GM10248 (cell line): Measurements from ENCODE around the gene BAHD1.

ENCODE experiments used
- CTCF ChIA-PET: fragments of 300-600 bp; sonication (Branson Sonifier 250); formaldehyde crosslinking; extraction: SDS; loops from one replicate; lab custom pipeline; 2021; ENCODE audit warnings: antibody characterized with exemption; lab: Yijun Ruan, JAX
- POLR2A ChIA-PET: fragments of 350-650 bp; sonication (Branson Sonifier 250); formaldehyde crosslinking; extraction: SDS; loops from one replicate; lab custom pipeline; 2020; ENCODE audit warnings: antibody characterized with exemption; lab: Yijun Ruan, JAX
- DNase-seq: peaks from one replicate; pipeline ENCODE4 v3.0.0; 2012; ENCODE audit errors: extremely low spot score
- CTCF ChIP-seq: IDR thresholded peaks from 2 replicates; pipeline ENCODE4 v1.5.1; 2012; ENCODE audit warnings: mild to moderate bottlenecking, low read depth; ENCODE audit errors: extremely low read depth, missing control alignments, control extremely low read depth

The BAHD1 gene

DNA sequence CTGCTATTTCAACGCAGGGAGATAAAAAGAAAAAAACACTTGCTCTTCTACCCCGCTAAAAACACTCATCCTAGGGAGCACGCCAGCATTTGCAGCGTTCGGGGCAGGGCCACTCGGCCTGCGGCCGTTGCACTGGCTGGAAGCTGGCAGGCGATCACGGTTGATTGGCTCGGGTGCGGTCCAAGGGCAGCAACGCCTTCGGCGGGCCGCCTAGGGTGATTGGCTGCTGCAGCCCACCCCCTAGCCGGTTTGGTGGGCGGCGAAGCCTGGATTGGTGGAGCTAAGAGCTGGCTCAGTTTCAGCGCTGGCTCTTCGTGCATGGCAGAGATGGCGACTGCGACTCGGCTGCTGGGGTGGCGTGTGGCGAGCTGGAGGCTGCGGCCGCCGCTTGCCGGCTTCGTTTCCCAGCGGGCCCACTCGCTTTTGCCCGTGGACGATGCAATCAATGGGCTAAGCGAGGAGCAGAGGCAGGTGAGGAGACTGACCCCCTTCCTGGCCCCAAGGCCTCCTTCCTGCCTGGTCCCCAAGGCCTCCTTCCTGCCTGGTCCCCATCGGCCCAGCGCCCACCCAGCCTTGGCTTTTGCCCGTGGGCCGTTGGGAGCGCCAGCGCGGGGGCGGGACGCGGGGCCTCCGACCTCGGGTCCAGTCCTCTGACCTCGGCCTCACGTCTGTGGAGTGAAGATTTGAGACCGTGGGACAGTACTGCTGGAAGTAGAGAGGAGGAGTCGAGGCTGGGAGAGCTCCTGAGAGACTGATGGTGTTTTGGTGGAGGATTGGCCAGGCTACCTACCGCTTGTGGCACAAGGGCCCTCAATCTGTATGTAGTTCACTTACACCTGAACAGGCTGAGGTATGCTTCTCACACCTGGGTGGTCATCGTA, 35.0 kb upstream of the BAHD1 start, which contains the start of gene IVD:
Gene IVD (plus strand): TSS at position 295 of the 881 bp plus-strand sequence. CDS start 33 bp downstream, at position 328.
- DNase-seq = peak; percentile 95
- TF ChIP-seq CTCF = no peak
- ChIA-PET POLR2A (interaction anchor here (0.6 to 1.0 kb wide), 2 partner anchors 8 to 219 kb away, joined by 3 to 5 read pairs; no protein-coding TSS in a partner anchor), CTCF (interaction anchor here (0.7 to 8.3 kb wide), 12 partner anchors 8 to 127 kb away, joined by 3 to 53 read pairs (median 7); no protein-coding TSS in a partner anchor)

DNA sequence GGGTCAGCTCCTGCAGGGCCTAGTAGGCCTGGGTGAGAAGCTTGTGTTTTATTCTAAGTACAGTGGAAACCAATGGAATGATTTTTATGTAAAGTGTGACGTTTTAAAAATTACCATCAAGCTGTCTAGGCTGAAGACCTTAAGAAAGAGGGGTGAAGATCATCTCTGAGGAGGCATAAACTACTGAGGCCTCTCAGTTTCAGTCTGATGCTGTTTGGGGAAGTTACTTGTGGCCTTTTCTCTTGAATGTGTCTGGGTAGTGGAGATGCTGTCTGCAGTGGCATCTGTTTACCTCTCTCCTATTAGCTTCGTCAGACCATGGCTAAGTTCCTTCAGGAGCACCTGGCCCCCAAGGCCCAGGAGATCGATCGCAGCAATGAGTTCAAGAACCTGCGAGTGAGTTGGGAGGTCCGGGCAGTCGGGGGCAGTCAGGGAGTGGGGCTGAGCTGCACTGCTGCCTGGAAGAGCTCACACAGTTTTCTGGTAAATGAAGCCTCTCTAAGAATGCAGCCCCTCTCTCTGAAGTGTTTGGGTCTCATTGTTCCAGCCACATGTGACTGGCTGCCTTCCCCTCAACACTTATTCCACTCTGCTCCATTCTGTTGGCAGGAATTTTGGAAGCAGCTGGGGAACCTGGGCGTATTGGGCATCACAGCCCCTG, 33.3 kb upstream of the BAHD1 start:
- ChIA-PET POLR2A (interaction anchor here (1.8 kb wide), 2 partner anchors 10 to 20 kb away, joined by 5 to 10 read pairs; no protein-coding TSS in a partner anchor), CTCF (interaction anchor here (1.1 to 8.3 kb wide), 11 partner anchors 10 to 128 kb away, joined by 3 to 53 read pairs (median 7); partner anchors contain the start of gene BAHD1)
- no peak for TF ChIP-seq CTCF
- peak; percentile 86 for DNase-seq

- peak; percentile 83 for DNase-seq
- TF ChIP-seq CTCF = no peak
- CTCF ChIA-PET = interaction anchor here (0.8 to 8.3 kb wide), 4 partner anchors 14 to 86 kb away, joined by 3 to 53 read pairs (median 24); partner anchors contain the start of gene INAFM2
- POLR2A ChIA-PET = no interaction called here
These were observed 31.4 kb upstream of the BAHD1 start for GRCh38 chr15:40409366-40409765.

- no peak for DNase-seq
- POLR2A ChIA-PET = no interaction called here
- no peak for TF ChIP-seq CTCF
- CTCF ChIA-PET = interaction anchor here (1.0 to 8.3 kb wide), 8 partner anchors 12 to 134 kb away, joined by 3 to 53 read pairs (median 4); partner anchors contain the start of genes INAFM2 and KNSTRN
These were observed 30.3 kb upstream of the BAHD1 start for GRCh38 chr15:40410476-40410875.

GRCh38 chr15:40412095-40412759, 28.5 kb upstream of the BAHD1 start:
- CTCF ChIA-PET = interaction anchor here (0.9 to 13.9 kb wide), 9 partner anchors 10 to 145 kb away, joined by 3 to 179 read pairs (median 3); partner anchors contain the start of gene CCDC9B
- POLR2A ChIA-PET = no interaction called here
- no peak for TF ChIP-seq CTCF

GRCh38 chr15:40413036-40413435, 27.7 kb upstream of the BAHD1 start:
- CTCF ChIA-PET = interaction anchor here (0.9 to 13.9 kb wide), 9 partner anchors 9 to 146 kb away, joined by 3 to 179 read pairs (median 4); partner anchors contain the start of gene CCDC9B
- no peak for TF ChIP-seq CTCF
- no peak for DNase-seq
- POLR2A ChIA-PET = no interaction called here

More at GRCh38 chr15:40412095-40412759, 28.5 kb upstream of the BAHD1 start:
- no peak for DNase-seq
